Left lung (tissue), 10 donors: ENCODE results near the gene UVRAG. TPM values are rescaled to one million over a fixed set of nuclear protein-coding genes. Genes with fewer than 3 reads are reported as not detected.

Experiments used
- ATAC-seq: fragments of 200-7000 bp; cut with Tn5 transposase; one replicate; pipeline ENCODE4 v1.9.1; 2020; ENCODE audit warnings: moderate library complexity
- DNase-seq, 4 donors: peaks; one replicate each; pipeline ENCODE4 v3.0.0-alpha.2; 2013 to 2020
- H3K27ac ChIP-seq, 2 donors: fragments of 200-600 bp; sonication (generic) in 1 of 2; one replicate each; pipeline versions ENCODE4 v1.5.0 to v1.8.0; 2020 to 2021
- H3K27me3 ChIP-seq, 2 donors: fragments of 200-600 bp; sonication (generic) in 1 of 2; one replicate each; pipeline versions ENCODE4 v1.5.0 to v1.8.0; 2020 to 2021
- H3K36me3 ChIP-seq, 2 donors: fragments of 200-600 bp; sonication (generic) in 1 of 2; one replicate each; pipeline versions ENCODE4 v1.5.0 to v1.8.0; 2020 to 2021
- H3K4me1 ChIP-seq, 2 donors: fragments of 200-600 bp; one replicate each; pipeline ENCODE4 v1.8.0; 2021
- H3K4me3 ChIP-seq, 2 donors: fragments of 200-600 bp; sonication (generic) in 1 of 2; one replicate each; pipeline versions ENCODE4 v1.5.0 to v1.8.0; 2020 to 2021; ENCODE audit warnings: mild to moderate bottlenecking in 1 of 2
- H3K9me3 ChIP-seq, 2 donors: fragments of 200-600 bp; sonication (generic) in 1 of 2; one replicate each; pipeline versions ENCODE4 v1.5.0 to v1.8.0; 2020 to 2021
- CTCF ChIP-seq, 2 donors: fragments of 200-600 bp; sonication (generic) in 1 of 2; IDR thresholded peaks; one replicate each; pipeline versions ENCODE4 v1.5.0 to v1.8.0; 2021; ENCODE audit warnings: antibody characterized with exemption in 2 of 2
- intact Hi-C, 2 donors: fragments of 100-400 bp; cut with DNase I; formaldehyde crosslinking; loops; one replicate each; pipeline versions ENCODE4 v1.11.2 to v1.14.2; 2022
- polyA plus RNA-seq, 6 donors: library from polyadenylated mRNA; unstranded; fragments of 120-200 nt; gene quantifications; one replicate each; pipeline ENCODE4 v1.2.1, GENCODE V29; 2013; ENCODE audit not compliant: insufficient read length in 6 of 6
- total RNA-seq, 2 donors: library from RNA; stranded (reverse); fragmentation: NEBNext Ultra II Directional; extraction: Animal tissue kit (Norgen Biotek cat#: 25700); gene quantifications; one replicate each; pipeline ENCODE4 v1.2.1, GENCODE V29; 2021
- donor health status: DM: no; HTN: yes; CAD: no.
- donor health status: DM: no; HTN: no; CAD: no.

UVRAG gene
- total and polyA plus RNA-seq, 8 donors, result 19.3 to 36.0 (median 22.3) TPM

- Histone ChIP-seq H3K36me3 (no peaks in the 10 kb centered on the region), H3K27me3 (no peaks in the 10 kb centered on the region), H3K4me1 (peaks cover 0 to 27% of the 10 kb centered on the region in 2 donors), H3K27ac (peak overlapping the region in 1 of 2 donors; percentile 3), H3K9me3 (no peaks in the 10 kb centered on the region), H3K4me3 (no peak overlapping the region)
- intact Hi-C loops, result no loop called here
- no peak for ATAC-seq
- TF ChIP-seq CTCF (IDR thresholded peaks at IDR 0.05), result no peak
- DNase-seq, result no peak
Observed at GRCh38 chr11:75940911-75941310, 125.9 kb downstream of the UVRAG start.

DNA sequence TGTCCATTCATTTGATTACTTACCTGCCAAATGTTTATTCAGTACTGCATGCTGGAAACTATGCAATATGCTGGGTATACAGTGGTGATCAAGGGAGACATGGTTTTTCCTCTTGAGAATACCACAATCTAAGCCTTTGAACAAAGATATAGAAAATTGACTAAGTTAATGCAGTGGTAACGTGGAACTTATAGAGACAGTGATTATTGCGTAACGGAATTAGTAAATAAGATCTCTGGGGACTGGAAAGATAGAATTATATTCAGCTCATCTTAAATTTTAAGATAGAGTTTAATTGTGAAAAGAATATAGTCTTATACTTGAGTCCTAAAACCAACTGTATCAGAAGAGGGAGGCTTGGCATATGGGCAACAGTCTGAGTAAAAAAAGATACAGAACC lies 129.5 kb downstream of the UVRAG start:
- H3K27ac ChIP-seq, result no peak overlapping the region
- no peaks in the 10 kb centered on the region for H3K9me3 ChIP-seq
- H3K4me3 ChIP-seq, result no peak overlapping the region
- DNase-seq (no peak), ATAC-seq (no peak)
- no peaks in the 10 kb centered on the region for H3K27me3 ChIP-seq
- H3K36me3 ChIP-seq, result no peaks in the 10 kb centered on the region
- intact Hi-C loops, result no loop called here
- H3K4me1 ChIP-seq, result peaks cover 8 to 28% of the 10 kb centered on the region in 2 donors
- no peak for TF ChIP-seq CTCF (IDR thresholded peaks at IDR 0.05)

- intact Hi-C loops, result no loop called here
- Histone ChIP-seq H3K27me3 (no peaks in the 10 kb centered on the region), H3K4me1 (peaks cover 8 to 22% of the 10 kb centered on the region in 2 donors), H3K27ac (no peak overlapping the region), H3K36me3 (no peaks in the 10 kb centered on the region), H3K9me3 (no peaks in the 10 kb centered on the region), H3K4me3 (no peak overlapping the region)
- ATAC-seq, result no peak
- DNase-seq, result no peak
- no peak for TF ChIP-seq CTCF (IDR thresholded peaks at IDR 0.05)
Observed at GRCh38 chr11:75945446-75945845, 130.4 kb downstream of the UVRAG start.

DNA sequence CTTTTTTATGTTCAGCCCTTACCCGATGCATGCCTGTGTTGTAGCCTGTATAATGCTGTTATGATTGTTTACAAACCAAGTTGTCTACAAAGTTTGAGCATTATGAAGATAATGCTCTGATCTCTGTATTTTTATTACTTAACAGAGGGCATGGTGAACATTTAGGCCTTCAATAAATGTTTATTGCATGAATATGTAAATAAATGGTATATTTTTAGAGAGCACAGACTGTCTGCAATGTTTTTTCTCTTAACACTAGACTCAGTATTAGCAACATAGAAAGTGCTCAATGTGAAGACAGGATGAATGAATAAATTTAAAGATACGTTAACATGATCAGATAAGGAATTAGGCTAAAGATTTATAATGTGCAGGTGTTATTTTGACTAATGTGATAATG lies 130.9 kb downstream of the UVRAG start:
- no peaks in the 10 kb centered on the region for H3K9me3 ChIP-seq
- H3K4me1 ChIP-seq, result peaks cover 8 to 22% of the 10 kb centered on the region in 2 donors
- no peaks in the 10 kb centered on the region for H3K36me3 ChIP-seq
- ATAC-seq (no peak), DNase-seq (no peak)
- H3K27me3 ChIP-seq, result no peaks in the 10 kb centered on the region
- intact Hi-C loops, result no loop called here
- no peak for TF ChIP-seq CTCF (IDR thresholded peaks at IDR 0.05)
- H3K4me3 ChIP-seq, result no peak overlapping the region
- H3K27ac ChIP-seq, result no peak overlapping the region

DNA sequence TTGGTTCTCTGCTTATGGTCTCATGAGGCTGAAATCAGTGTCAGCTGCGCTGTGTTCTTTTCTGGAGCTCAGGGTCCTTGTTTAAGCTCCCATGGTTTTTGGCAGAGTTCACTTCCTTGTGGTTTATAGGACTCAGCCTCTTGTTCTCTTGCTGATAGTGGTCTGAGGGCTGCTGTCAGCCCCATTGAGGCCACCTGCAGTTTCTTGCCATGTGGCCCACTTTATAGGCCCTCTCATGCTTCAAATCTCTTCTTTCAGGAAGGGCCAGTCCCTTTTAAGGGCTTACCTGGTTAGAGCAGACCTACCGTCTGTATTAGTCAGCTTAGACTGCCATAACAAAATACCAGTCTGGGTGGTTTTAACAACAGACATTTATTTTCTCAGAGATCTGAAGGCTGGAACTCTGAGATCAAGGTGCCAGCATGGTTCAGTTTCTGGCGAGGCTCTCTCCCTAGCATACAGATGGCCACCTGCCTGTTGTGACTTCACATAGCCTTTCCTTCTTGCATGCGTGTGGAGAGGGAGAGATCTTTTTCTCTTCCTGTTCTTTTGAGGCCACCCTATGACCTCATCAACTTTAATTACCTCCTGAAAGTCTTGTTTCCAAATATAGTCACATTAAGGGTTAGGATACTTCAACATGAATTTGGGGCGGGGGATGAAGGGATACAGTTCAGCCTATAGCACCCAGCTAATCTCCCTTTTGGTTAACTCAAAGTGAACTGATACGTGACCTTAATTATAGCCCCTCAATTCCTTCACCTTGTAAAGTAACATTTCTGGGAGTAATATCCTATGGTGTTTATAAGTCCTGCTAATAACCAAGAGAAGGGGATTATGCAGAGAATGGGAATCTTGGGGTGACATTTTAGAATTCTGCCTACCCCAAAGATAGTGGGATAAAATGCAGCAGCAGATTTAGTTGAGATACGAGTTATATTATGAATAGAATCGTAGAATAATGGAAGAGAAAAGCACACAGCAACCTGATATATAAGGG lies 131.8 kb downstream of the UVRAG start:
- ATAC-seq (peak; percentile 70), DNase-seq (peak in 1 of 4 donors; percentile 44)
- H3K9me3 ChIP-seq, result no peaks in the 10 kb centered on the region
- H3K36me3 ChIP-seq, result no peaks in the 10 kb centered on the region
- H3K27ac ChIP-seq, result no peak overlapping the region
- no peaks in the 10 kb centered on the region for H3K27me3 ChIP-seq
- intact Hi-C loops, result no loop called here
- no peak for TF ChIP-seq CTCF (IDR thresholded peaks at IDR 0.05)
- no peak overlapping the region for H3K4me3 ChIP-seq
- peaks cover 8 to 15% of the 10 kb centered on the region in 2 donors for H3K4me1 ChIP-seq
